Activated CD8-positive, alpha-beta memory T cell treated with anti-CD3 and anti-CD28 coated beads for 1 hour (primary cell): ENCODE measurements around the gene SPTBN1.
A peak's percentile ranks its signal among the peaks of the same experiment; 100 is the strongest.

Experiments
- DNase-seq, 2 donors: peaks; one replicate each; pipeline ENCODE4 v3.0.0-alpha.2; 2020; ENCODE audit warnings: low read depth in 1 of 2; ENCODE audit errors: extremely low read depth in 1 of 2

Gene SPTBN1

DNA sequence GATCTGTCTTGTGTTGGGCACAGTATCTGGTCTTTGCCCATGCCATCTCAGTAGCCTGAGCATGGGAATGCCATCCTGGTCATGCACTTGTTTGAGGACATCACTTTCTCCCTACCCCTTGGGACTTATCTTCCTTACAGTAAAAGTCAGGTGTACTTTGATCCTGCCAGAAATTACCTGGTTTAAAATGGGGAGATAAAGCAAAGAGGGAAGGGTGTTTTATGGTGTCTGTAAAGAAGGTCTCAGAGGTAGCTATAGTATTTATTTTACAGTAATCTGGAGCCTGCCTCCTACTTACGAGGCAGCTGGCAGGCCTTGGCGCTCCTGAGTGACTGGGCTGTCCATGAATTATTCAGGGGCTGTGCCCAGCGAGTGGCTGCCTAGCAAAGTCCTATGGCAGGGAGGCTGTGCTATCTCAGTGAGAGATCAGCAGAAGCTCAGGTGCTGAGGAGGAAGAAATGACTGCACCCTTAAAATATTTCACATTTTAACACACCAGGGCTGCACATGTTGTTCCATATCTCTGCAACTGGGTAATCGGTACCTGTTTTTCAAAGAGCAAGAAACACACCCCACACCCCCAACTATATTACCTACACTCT lies 93.9 kb downstream of the SPTBN1 start:
- DNase-seq: no peak

DNA sequence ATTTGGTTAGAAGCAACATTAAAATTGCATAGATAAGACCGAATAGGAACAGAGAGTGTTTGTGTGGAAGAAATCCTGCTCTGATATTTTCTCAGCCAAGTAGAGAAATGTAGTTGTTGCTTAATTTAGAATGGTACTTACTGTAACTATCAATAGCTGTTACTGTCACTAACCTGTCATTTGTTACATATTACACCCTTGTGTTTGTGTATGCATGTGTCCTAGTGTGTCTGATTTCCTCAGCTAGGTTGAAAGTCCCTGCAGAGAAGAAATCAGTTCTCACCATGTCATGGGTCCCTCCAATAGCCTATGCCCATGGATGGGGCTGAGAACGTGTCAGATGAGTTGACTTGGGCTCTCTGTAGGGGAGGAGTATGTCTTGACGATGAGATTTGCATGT lies 94.4 kb downstream of the SPTBN1 start:
- no peak for DNase-seq

DNA sequence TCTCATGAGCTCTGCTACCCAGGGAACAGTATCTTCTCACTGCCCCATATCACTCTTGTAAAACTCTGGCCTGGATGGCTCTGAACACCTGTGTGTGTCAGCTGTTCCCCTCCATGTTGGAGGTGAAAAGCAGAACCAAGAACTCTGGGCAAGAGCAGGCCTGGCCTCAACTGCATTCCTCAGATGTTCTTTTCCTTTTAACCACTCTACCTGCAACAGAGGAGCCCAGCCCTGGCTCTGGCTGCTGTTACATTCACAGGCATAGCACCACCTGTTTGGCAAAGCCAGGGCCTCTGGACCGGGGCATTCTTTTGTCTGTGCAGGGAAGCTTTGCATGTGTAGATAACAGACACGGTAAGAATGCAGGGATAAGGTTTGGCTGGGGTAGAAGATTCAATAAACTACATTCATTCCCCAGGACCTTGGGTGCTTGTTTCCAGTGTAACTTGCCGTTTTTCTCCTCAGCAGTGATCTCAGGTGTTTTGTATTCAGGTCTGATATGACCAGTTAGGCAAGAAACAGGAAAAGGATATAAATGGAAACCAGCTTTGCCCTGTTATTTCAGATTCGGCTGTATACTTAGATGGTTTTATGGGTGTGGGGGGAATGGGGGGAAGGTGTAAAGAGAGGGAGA lies 95.1 kb downstream of the SPTBN1 start:
- DNase-seq: no peak

DNA sequence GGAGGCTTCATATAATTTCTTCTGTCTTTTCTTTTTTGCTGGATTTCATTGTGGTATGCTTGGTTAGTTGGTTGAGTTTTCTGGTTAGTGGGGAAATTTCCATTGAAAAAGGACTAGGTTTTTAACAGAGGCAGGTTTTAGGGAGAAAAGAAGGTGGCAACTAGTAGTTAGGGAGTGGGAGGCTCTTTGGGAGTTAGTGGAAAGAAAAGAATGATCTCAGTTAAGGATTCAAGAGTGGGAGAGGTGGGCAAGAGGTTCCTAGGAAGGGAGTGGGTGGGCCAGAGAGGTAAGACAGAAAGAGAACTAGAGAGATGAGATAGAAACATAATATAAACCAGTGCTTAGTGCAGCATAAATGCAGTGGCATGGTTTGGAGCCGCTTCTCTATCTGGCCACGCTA lies 96.9 kb downstream of the SPTBN1 start:
- DNase-seq: no peak

DNA sequence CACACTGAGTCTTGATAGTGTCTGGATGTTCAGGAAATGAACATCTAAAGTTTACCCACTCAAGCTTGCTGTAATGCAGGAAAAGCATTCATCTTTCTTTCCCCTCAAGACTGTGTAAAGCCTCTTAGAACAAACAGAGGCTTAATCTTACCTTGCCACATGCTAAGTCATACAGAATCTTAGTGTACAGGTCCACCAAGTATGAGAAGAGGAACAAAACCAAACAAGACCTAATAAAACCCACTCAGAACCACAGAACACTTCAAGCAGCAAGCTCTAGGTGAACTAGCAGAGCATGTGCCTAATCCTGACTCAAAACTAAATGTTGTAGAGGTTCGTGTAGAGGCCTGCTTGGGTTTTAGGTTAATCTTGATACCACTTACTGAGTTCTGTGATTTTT lies 97.6 kb downstream of the SPTBN1 start:
- DNase-seq: no peak

DNA sequence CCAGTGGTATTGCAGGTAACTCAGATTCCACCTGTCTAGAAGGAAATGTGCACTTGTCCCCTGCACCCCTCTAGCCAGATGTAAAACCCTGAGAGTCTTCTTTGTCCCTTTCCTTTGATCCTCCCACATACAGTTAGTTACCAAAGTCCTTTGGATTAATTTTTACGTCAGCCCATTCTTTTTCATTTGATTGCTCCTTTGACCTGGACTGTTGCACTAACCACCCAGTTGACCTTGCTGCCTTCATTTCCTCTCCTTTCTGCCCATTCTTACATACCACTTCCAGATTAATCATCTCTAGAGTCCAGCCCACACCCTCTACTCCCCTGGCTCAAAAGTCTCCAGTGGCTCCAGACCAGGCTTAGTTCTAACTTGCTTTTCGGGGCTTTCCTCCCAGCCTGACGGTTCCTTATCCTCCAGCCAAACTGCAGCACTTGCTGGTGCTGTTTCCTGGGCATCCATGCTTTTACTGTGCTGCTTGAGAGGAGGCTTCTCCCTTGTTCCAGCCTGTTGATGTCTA lies 99.3 kb downstream of the SPTBN1 start:
- DNase-seq: no peak

DNA sequence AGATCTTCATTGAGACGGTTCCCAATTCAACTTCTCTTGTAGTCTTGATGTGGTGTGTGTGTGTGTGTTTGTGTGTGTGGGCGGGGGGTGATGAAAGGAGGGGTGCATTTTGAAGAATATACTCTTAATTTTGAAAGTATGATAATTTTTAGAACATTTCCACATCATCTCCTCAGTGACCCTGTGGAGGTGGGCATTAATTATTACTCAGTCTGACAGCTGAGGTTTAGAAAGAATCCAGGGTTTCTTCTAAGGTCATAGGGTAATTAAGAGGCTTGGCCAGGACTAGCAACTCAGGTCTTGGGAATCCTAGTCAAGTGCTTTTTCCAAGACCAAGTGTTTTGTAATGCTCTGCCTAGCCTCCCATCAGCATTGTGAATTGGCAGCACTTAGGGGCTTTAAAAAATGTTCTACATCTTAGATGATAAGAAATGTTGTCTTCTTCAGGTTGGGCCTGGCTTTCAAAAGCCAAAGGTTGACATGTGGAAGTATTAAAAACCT lies 100.5 kb downstream of the SPTBN1 start:
- DNase-seq: no peak

DNA sequence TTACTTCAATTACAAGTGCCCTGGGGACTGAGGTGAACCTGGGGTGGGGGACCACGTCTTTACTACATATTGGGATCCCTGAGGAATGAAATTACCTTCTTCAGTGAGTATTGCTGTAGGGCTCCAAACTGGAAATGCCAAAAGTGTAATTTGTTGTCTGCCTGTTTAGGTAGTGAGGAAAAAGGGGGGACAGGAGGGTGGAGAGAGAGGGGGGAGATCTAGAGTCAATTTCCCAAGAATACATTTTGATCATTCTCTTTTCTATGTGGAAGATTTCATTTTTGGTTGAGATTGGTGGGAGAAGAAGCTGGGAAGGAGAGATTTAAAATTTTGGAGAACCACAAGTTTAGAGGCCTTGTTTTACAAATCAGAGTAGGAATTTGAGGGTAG lies 101.1 kb downstream of the SPTBN1 start:
- no peak for DNase-seq

DNA sequence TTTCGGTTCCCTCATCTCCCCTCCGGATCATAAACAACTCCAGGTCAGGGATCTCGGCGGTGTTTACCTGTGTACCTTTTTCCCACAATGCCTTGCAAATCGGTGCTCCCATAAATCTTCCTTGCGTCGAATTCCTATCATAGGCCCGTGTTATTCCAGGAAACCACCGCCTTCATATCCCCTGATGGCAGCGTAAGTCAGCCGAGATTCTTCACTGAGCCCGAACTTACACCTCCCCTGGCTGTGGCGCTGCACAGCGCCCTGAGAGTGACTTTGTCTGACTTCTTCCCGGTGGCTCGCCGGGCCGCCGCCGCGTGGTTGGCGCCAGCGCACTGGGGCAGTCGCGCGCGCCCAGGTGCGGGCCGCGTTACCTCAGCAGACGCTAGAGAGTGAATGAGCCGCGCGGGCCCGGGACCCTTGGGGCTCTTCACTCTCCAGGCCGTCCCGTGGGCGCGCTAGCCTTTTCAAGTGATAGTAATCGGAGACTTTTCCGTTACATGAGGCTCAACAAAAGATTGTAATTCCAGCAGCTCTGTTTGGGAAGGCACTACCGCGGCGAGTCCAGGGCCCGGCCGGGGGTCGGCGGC lies 101.6 kb downstream of the SPTBN1 start:
- DNase-seq: peak in 1 of 2 donors; percentile 63

DNA sequence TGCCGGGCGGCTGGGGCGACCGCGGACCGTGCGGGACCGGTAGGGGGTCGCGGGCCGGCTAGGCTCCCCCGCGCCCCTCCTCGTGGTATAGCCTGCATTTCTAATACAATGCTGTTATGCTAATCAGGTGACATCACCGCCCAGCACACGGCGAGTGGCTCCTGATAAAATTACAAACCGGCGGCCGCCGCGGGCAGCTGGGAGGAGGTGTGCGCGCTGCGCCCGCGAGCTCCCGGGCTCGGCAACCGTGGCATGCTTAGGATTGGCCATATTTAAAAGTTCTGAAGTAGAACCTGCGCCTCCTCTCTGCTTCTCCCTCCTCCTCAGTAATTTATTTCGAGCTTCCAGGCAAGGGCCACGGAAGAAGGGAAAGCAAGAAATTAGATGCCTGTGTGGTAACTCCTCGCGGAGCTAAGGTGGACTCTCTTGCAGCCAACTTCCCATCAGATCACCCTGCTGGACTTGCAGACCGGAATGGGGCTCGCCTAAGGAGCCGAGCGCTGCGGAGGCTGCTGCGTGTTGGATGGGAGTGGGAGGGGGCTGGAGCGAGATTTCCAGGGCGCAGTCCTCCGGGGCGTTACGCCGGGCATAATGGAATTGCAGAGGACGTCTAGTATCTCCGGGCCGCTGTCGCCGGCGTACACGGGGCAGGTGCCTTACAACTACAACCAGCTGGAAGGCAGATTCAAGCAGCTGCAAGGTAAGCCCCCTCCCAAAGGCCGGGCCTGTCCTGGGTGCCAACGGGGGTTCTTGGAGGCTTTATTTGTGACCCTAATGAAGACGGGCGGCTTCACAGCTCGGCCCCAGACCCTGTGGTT lies 102.3 kb downstream of the SPTBN1 start:
- peak in 1 of 2 donors; percentile 27 for DNase-seq

DNA sequence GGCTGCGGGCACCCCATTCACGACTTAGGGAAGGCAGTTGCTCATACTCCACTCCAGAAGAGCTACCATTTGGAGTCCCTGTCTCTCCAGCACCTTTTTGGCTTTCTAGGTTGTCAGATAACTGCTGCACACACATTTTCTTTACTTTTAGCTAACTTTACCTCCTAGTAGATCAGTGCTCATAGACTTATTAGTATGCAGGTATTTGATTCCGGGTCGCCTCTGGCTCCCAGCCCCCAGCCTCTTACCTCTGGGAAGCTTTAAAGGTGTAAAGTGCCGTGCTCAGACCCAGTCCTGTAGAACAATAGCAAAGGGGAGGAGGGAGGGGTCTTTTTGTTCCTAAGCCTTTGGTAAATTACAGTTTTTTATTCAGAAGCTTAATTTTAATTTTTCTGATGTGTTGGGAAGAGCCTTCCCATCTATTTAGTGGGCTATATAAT lies 102.9 kb downstream of the SPTBN1 start:
- DNase-seq: no peak

DNA sequence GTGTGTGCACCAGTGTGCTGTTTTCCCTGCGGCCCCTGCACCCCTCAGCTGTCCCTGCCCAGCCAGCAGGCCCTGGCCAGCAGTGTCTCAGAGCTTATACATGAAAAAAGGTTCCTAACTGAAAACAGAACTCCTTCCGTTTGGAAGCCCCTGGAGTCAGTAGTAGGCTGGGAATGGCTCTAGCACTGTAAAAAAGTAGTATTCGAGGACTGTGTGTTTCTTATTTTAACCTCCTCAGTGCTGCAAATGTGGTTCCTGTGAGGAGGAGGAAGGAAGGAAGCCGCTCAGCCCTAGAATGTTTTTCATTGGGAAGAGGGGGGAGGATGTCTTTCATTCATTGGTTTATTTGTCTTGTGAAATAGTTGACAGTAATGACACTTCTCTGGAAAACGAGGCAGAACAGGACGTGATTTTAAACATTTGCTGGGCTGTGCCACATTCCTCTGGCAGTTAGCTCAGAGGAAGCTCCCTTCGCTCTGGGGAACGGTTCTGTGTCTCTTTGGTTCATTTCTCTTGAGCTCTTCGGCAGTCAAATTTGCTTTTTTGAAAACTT lies 103.5 kb downstream of the SPTBN1 start:
- no peak for DNase-seq

DNA sequence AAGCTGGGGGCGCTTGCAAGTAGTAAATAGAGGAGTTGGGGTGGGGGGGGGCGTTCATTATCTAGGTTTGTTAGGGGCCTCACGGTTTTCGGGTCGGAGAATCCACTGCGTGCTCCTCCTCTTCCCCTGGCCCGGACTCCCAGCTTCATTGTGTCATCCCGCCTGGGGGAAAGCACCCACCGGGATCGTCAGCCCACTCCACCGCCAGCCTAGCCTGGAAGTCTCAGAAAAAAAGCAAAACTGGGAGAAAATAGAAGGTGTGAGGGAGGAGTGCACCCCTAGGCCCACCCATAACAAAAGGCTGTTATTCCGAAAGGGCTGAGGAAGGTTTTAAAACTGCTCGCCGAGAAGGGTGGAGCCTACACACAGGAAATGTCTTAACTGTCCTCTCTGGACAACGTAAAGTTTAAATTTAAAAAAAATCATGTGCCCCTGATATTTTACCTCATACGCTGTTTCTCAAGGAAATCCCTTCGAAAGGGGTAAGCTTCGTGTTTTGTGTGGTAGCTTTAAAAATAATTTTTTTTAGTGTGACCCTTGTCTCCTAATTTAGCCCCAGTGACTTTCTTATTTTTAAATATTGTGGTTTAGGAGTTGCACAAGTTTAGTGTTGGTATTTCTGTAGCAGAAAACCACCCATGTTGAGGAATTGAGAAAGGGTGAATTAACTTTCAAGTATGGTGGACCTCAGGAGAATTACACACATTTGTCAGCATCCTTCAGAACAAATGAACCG lies 104.2 kb downstream of the SPTBN1 start:
- no peak for DNase-seq

DNA sequence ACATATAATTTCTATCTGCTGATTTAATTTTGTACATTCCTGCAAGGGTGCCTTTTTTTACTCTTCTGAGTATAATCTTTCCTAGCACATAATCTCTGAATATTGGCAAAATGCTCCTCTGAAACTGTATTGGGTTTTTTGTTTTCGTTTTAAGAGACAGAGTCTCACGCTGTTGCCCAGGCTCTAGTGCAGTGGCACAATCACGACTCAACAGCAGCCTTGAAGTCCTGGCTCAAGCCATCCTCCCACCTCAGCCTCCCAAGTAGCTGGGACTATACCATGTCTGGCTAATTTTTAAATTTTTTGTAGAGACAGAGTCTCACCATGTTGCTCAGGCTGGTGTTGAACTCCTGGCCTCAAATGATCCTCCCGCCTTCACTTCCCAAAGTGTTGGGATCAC lies 104.9 kb downstream of the SPTBN1 start:
- DNase-seq: no peak

DNA sequence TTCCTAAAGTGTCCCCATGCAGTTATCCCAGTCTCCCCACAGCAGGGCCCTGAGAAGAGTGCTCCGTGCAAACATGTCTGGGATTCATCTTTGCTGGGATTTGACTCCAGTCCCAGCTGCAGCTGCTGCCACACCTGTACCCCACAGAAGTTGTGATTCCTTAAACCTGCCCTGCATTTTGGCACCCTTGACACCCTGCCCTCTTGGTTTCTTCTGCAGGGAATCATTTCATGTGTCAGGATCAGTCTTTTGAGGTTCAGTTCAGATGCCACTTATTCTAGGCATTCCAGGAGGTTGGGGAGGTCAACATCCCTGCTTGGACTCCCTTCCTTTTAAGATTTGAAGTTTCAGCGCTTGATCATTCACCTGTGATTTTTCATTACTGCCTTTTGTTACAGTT lies 108.3 kb downstream of the SPTBN1 start:
- no peak for DNase-seq

DNA sequence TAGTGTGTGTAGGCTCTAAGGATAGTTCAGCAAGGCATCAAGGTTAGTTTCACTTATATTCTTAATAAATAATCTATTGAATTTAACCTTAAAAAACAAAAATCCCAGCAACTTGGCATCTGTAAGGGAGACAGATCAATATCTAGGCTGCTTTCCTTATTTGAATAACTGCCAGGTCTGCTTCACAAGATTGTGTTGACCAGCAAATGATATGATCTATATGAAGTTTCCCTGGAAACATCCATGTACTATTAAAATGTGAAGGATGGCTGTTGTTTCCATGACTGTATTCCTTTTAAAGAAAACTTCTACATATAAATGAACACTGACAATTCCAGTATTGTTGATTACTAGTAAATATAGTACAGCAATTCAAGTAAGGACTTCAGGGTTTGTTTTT lies 109.4 kb downstream of the SPTBN1 start:
- no peak for DNase-seq

DNA sequence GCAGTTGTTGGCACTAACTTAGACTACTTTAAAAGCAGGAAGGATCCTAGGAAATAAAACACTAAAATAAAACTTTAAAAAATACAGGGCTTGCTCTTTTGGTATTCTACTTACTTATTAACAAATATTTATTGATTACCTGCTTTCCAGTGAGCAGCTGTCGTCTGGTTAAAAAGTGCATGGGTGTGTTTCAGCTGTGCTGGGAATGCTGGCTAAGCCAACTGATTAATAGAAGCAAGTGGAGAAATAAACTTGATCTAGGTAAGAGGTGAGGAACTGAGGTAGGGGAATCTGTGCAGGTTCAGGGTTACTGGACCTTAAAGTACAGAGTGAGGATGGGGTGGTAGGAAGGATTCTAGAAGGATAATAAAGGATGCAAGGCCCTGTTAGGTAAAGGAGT lies 110.8 kb downstream of the SPTBN1 start:
- no peak for DNase-seq

DNA sequence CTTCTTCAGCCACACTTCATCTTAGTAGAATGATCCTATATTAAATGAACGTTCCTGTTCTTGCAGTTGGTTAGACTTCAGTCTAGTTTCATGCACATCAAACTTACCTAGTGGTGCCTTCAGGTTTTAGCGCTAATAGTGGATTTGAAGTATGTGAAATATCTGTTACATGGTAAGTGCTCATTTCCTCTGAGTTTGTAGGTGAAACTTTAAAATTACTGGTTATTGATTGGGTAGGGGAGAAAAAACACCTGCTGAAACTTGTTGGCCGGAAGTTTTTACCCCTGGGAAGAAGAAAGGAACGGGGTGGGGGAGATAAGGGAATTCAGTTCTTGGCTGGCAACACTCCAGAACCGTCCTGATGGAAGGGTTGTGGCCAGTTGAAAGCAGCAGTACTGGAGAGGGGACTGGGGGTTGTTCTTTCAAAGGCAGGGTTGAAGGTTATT lies 112.8 kb downstream of the SPTBN1 start:
- DNase-seq: no peak

DNA sequence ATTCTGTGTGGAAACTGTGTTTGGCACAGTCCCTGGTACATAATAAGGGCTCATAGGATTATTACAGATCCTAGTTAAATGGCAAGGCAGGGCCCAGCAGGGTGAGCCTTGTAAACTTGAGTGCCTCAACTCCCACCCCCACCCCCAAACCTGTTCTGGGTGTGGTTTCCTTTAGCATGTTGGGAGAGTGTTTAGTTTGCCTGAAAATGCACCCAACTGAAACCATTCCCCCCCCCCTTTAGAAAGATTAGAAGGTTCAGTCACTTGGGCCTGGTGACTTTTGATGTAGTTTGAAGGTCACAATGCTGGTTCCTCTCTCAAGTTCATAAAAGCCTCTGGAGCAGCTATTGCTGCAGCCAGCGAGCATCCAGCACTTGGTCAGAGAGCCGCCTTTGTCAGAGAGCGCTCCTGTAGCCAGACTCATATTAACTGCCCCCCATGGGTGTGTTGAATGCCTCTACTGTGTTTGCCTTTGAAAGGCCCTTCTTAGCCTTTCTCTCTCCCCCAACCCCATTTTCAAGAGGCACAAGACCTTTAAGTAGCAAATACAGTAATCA lies 113.7 kb downstream of the SPTBN1 start:
- DNase-seq: no peak

DNA sequence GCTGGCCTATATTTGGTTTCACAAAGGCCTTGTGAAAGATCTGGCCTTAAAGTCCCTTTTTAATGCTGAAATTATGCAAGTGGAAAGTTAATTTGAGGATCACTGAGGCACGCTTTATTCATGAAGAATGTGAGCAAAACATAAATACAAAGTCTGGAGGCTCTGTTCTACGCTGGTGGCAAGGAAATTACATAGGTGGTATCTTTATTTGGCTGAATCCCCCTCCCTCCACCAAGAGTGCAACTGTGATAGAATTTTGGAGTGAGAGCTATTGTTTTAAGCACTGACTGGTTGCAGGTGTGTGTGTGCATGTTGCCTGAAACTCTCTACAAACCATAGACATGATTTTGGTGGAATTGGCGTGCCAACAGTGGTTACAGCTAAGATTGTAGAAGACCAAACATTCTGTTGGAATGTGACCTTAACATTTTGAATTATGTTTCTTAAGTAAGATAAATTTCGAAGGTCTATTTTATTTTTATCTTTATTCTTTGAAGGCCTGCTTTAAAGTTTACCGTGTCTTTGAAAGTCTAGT lies 114.3 kb downstream of the SPTBN1 start:
- DNase-seq: no peak
